HFFc6 (cell line): ENCODE results near the gene MOCS2. TPM values are rescaled to one million over a fixed set of nuclear protein-coding genes. Genes with fewer than 3 reads are reported as not detected.

Source experiments
- DNase-seq: peaks from one replicate; pipeline ENCODE4 v3.0.0-alpha.2; 2018
- H3K27ac Mint-ChIP-seq: 2 replicates; pipeline ENCODE4 v1.8.0; 2020; ENCODE audit warnings: mild to moderate bottlenecking, mixed read lengths
- H3K27me3 Mint-ChIP-seq: 2 replicates; pipeline ENCODE4 v1.8.0; 2021; ENCODE audit warnings: mild to moderate bottlenecking, moderate library complexity, mixed read lengths; ENCODE audit not compliant: insufficient read depth
- H3K36me3 Mint-ChIP-seq: 2 replicates; pipeline ENCODE4 v1.8.0; 2021; ENCODE audit warnings: low read depth, mixed read lengths
- H3K4me1 Mint-ChIP-seq: 2 replicates; pipeline ENCODE4 v1.8.0; 2020; ENCODE audit warnings: low read depth, mixed read lengths
- H3K4me3 Mint-ChIP-seq: 2 replicates; pipeline ENCODE4 v1.8.0; 2020; ENCODE audit warnings: mild to moderate bottlenecking, moderate library complexity, mixed read lengths
- H3K9me3 Mint-ChIP-seq: 2 replicates; pipeline ENCODE4 v1.8.0; 2020; ENCODE audit warnings: mild to moderate bottlenecking, mixed read lengths
- total RNA-seq, 6 experiments: library from RNA; stranded (reverse); fragmentation: NEBNext Ultra II Directional; extraction: Animal tissue kit (Norgen Biotek cat#: 25700); gene quantifications; 2 replicates in 1 of 6; 3 replicates in 5 of 6; pipeline ENCODE4 v1.2.3, GENCODE V29; 2021
- TF ChIP-seq, protein P1 (sequence below): fragments of 200-600 bp; sonication (generic); IDR thresholded peaks from 2 replicates; pipeline ENCODE4 v1.5.0; 2021; ENCODE audit warnings: antibody characterized with exemption, mild to moderate bottlenecking

MOCS2 gene
- total RNA-seq, 6 experiments from 2014 or later: 51.2 to 58.7 (median 54.9) TPM

DNA sequence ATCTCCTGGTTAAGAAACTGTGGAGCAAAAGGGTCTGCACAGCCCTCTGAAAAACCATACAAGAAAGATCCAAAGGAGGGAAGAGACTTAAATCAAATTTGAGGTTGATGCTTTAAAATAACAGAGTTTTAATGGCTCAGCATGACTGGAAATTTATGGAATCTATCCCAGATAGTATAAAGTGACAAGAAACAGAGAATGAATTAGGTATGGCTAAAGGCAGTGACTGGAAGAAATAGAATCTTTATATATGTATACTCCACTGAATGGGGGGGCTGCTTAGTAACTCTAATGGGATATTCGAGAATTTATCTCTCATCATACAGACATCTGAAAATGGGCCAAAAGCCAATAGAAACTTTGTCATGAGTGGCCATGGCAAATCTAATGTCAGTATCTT lies 17.6 kb upstream of the MOCS2 start:
- DNase-seq: no peak
- TF ChIP-seq, protein P1, sequence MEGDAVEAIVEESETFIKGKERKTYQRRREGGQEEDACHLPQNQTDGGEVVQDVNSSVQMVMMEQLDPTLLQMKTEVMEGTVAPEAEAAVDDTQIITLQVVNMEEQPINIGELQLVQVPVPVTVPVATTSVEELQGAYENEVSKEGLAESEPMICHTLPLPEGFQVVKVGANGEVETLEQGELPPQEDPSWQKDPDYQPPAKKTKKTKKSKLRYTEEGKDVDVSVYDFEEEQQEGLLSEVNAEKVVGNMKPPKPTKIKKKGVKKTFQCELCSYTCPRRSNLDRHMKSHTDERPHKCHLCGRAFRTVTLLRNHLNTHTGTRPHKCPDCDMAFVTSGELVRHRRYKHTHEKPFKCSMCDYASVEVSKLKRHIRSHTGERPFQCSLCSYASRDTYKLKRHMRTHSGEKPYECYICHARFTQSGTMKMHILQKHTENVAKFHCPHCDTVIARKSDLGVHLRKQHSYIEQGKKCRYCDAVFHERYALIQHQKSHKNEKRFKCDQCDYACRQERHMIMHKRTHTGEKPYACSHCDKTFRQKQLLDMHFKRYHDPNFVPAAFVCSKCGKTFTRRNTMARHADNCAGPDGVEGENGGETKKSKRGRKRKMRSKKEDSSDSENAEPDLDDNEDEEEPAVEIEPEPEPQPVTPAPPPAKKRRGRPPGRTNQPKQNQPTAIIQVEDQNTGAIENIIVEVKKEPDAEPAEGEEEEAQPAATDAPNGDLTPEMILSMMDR: no peak
- Mint-ChIP-seq H3K9me3 (no peaks in the 10 kb centered on the region), H3K27ac (peak overlapping the region; percentile 20; the same call in 1 of the 2 replicates), H3K4me1 (peaks cover 47% of the 10 kb centered on the region), H3K4me3 (no peak overlapping the region; the same call in 1 of the 2 replicates), H3K27me3 (no peaks in the 10 kb centered on the region; the same call in 1 of the 2 replicates), H3K36me3 (no peaks in the 10 kb centered on the region)

DNA sequence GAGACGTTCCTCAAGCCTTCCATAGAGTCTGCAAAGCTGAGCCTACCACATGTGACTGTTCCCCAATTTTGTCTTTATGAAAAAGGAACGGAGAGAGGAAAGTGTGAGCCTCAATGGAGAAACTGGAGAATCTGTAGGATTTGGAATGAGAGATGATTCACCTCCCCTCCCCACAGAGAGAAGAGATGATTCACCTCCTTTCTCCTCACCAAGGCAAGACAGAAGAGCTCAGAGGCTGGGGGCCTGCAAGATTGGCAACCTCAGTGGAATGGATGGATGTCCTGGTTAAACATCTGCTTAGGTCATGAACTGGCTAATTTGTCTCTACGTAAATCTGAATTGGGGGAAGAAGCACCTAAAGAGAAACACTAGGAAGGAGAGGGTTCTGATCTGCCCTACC lies 17.0 kb upstream of the MOCS2 start:
- TF ChIP-seq, protein P1: no peak
- peak overlapping the region; percentile 38 for H3K4me3 Mint-ChIP-seq
- no peaks in the 10 kb centered on the region for H3K9me3 Mint-ChIP-seq
- H3K4me1 Mint-ChIP-seq: peaks cover 47% of the 10 kb centered on the region
- DNase-seq: peak; percentile 45
- no peaks in the 10 kb centered on the region for H3K36me3 Mint-ChIP-seq
- H3K27ac Mint-ChIP-seq: peak overlapping the region; percentile 54
- no peaks in the 10 kb centered on the region; the same call in 1 of the 2 replicates for H3K27me3 Mint-ChIP-seq

DNA sequence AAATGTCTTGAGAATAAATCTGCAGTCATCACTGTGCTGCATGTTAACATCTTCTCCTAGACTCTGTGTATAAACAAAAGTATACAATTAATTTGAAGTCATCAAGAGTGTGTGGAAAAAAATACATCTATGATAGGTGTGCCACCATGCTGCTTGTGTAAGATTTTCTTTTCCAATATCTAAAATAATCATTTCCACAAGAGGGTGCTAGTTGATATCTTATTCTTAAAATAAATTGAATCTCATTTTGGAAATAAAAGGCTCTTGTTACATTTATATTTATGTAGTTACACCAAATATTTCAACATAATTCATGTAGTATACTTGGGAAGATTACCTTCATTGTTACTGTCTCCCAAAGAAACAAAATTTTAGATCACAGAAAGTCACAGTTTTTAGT lies 14.1 kb upstream of the MOCS2 start:
- no peaks in the 10 kb centered on the region; the same call in 1 of the 2 replicates for H3K27me3 Mint-ChIP-seq
- no peaks in the 10 kb centered on the region for H3K9me3 Mint-ChIP-seq
- H3K4me1 Mint-ChIP-seq: peaks cover 27% of the 10 kb centered on the region
- no peak overlapping the region for H3K27ac Mint-ChIP-seq
- TF ChIP-seq, protein P1: peak; percentile 78
- H3K36me3 Mint-ChIP-seq: no peaks in the 10 kb centered on the region
- DNase-seq: no peak
- H3K4me3 Mint-ChIP-seq: no peak overlapping the region

DNA sequence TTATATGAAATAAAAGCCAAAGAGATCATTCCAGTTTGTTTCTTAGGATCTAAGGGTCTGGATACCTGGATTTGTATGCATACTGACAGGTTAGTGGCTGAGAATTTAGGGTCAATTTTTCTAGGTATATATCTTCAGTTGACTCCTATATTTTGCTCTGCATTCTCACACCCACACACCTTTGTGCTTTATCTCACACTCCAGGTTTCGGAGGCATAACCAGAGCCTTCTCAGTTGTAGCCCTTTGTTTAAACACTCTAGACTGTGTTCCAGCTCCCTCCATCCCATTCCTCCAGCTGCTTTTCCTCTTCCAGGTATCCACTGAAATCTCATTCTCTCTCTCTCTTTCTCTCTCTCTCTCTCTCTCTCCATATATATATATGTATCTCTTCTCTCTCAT lies 10.6 kb upstream of the MOCS2 start:
- no peaks in the 10 kb centered on the region for H3K9me3 Mint-ChIP-seq
- DNase-seq: no peak
- peaks cover 10% of the 10 kb centered on the region; the same call in 1 of the 2 replicates for H3K4me1 Mint-ChIP-seq
- TF ChIP-seq, protein P1: no peak
- H3K27me3 Mint-ChIP-seq: no peaks in the 10 kb centered on the region
- H3K36me3 Mint-ChIP-seq: no peaks in the 10 kb centered on the region
- H3K4me3 Mint-ChIP-seq: no peak overlapping the region
- H3K27ac Mint-ChIP-seq: no peak overlapping the region

DNA sequence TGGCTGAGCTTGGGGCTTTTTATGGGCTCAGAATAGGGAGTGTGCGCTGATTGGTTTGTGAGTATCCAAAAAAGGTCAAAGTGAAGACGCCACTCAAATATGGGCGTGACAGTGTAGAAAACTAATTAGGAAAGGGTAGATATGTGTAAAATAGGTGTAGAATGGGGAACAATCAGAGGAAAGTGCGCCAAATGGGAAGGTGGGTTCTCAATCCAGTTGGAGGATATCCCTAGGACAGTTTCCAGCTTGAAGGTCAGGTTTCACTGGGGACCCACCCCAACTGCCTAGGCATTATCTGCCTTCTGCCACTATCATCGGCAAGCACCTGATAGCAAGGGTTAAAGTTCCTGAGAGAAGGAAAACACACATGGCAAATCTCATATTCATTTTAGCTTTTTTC lies 9.3 kb upstream of the MOCS2 start:
- no peaks in the 10 kb centered on the region for H3K9me3 Mint-ChIP-seq
- TF ChIP-seq, protein P1: no peak
- H3K4me3 Mint-ChIP-seq: no peak overlapping the region
- H3K4me1 Mint-ChIP-seq: peaks cover 14% of the 10 kb centered on the region; the same call in 1 of the 2 replicates
- no peaks in the 10 kb centered on the region; the same call in 1 of the 2 replicates for H3K27me3 Mint-ChIP-seq
- no peak overlapping the region for H3K27ac Mint-ChIP-seq
- no peaks in the 10 kb centered on the region for H3K36me3 Mint-ChIP-seq
- no peak for DNase-seq
